Karpas-422 (cell line): Measurements from ENCODE around the gene MYLIP. TPM values are rescaled to one million over a fixed set of nuclear protein-coding genes. Genes with fewer than 3 reads are reported as not detected.

Source experiments
- DNase-seq: peaks from one replicate; pipeline ENCODE4 v3.0.0-alpha.2; 2015
- H2AFZ ChIP-seq: fragments of 200-600 bp; sonication (generic); 2 replicates; pipeline ENCODE4 v1.6.1; 2014; ENCODE audit warnings: antibody characterized with exemption, low read length, mixed read lengths
- H3K27ac ChIP-seq: fragments of 200-600 bp; sonication (generic); 2 replicates; pipeline ENCODE4 v1.5.1; 2014; ENCODE audit warnings: mild to moderate bottlenecking, low read length, moderate library complexity
- H3K27me3 ChIP-seq: fragments of 200-600 bp; sonication (generic); 2 replicates; pipeline ENCODE4 v1.6.1; 2014; ENCODE audit warnings: low read length, mixed read lengths
- H3K36me3 ChIP-seq: fragments of 200-600 bp; sonication (generic); 2 replicates; pipeline ENCODE4 v1.6.1; 2014; ENCODE audit warnings: low read length, mixed read lengths; ENCODE audit not compliant: insufficient read depth
- H3K4me1 ChIP-seq: fragments of 200-600 bp; sonication (generic); 2 replicates; pipeline ENCODE4 v1.6.1; 2014; ENCODE audit warnings: mild to moderate bottlenecking, low read length, mixed read lengths
- H3K4me2 ChIP-seq: fragments of 200-600 bp; sonication (generic); 2 replicates; pipeline ENCODE4 v1.6.1; 2014; ENCODE audit warnings: low read length, low read depth, mild to moderate bottlenecking; ENCODE audit not compliant: poor library complexity, severe bottlenecking
- H3K4me3 ChIP-seq: fragments of 200-600 bp; sonication (generic); 2 replicates; pipeline ENCODE4 v1.5.1; 2014; ENCODE audit warnings: mild to moderate bottlenecking, antibody characterized with exemption, low read length, mixed read lengths
- H3K79me2 ChIP-seq: fragments of 200-600 bp; sonication (generic); 2 replicates; pipeline ENCODE4 v1.6.1; 2014; ENCODE audit warnings: mild to moderate bottlenecking, low read length, mixed read lengths
- H3K9ac ChIP-seq: fragments of 200-600 bp; sonication (generic); 2 replicates; pipeline ENCODE4 v1.6.0; 2014; ENCODE audit warnings: low read length
- H3K9me2 ChIP-seq: fragments of 200-600 bp; sonication (generic), shearing (Covaris generic); replicated peaks from 2 replicates; pipeline ENCODE4 v1.6.0; 2014; ENCODE audit warnings: mild to moderate bottlenecking, low read length, moderate library complexity; ENCODE audit not compliant: insufficient read depth
- H3K9me3 ChIP-seq: fragments of 300-700, 200-600 bp; sonication (generic); 2 replicates; pipeline ENCODE4 v1.6.1; 2014; ENCODE audit warnings: low read length, mixed read lengths
- H4K20me1 ChIP-seq: fragments of 200-600 bp; sonication (generic); 2 replicates; pipeline ENCODE4 v1.6.1; 2014; ENCODE audit warnings: mild to moderate bottlenecking, antibody characterized with exemption, low read length, low read depth; ENCODE audit not compliant: insufficient read depth
- total RNA-seq: library from RNA; depleted of rRNA; stranded (reverse); fragments of >200 nt; shearing (Covaris generic); gene quantifications from 2 replicates; pipeline ENCODE4 v1.2.3, GENCODE V29; 2014; ENCODE audit warnings: low replicate concordance

MYLIP gene
- total RNA-seq, 1 experiment from 2014 or later: 71.0 TPM

- no peaks in the 10 kb centered on the region for H3K4me1 ChIP-seq
- H3K4me2 ChIP-seq: no peak overlapping the region
- no peak overlapping the region for H3K27ac ChIP-seq
- H3K36me3 ChIP-seq: no peaks in the 10 kb centered on the region
- no peaks in the 10 kb centered on the region for H3K79me2 ChIP-seq
- no peaks in the 10 kb centered on the region for H3K9me3 ChIP-seq
- H3K4me3 ChIP-seq: no peak overlapping the region
- DNase-seq: no peak
- no peak overlapping the region for H2AFZ ChIP-seq
- no peak overlapping the region for H3K9ac ChIP-seq
- H3K9me2 ChIP-seq: no peaks in the 10 kb centered on the region
- no peaks in the 10 kb centered on the region for H3K27me3 ChIP-seq
- H4K20me1 ChIP-seq: no peaks in the 10 kb centered on the region
Observed at GRCh38 chr6:16180696-16181438, 52.0 kb downstream of the MYLIP start.

GRCh38 chr6:16181439-16182297 is 52.8 kb downstream of the MYLIP start:
- Histone ChIP-seq H3K4me3 (no peak overlapping the region), H3K9me3 (no peaks in the 10 kb centered on the region), H3K4me2 (no peak overlapping the region), H3K36me3 (no peaks in the 10 kb centered on the region), H2AFZ (no peak overlapping the region), H3K27me3 (no peaks in the 10 kb centered on the region), H3K9me2 (no peaks in the 10 kb centered on the region), H3K79me2 (no peaks in the 10 kb centered on the region), H3K4me1 (no peaks in the 10 kb centered on the region), H4K20me1 (no peaks in the 10 kb centered on the region), H3K27ac (no peak overlapping the region), H3K9ac (no peak overlapping the region)
- DNase-seq: no peak

GRCh38 chr6:16183187-16183664 is 54.3 kb downstream of the MYLIP start:
- H3K4me2 ChIP-seq: no peak overlapping the region
- H3K9ac ChIP-seq: no peak overlapping the region
- H2AFZ ChIP-seq: no peak overlapping the region

DNA sequence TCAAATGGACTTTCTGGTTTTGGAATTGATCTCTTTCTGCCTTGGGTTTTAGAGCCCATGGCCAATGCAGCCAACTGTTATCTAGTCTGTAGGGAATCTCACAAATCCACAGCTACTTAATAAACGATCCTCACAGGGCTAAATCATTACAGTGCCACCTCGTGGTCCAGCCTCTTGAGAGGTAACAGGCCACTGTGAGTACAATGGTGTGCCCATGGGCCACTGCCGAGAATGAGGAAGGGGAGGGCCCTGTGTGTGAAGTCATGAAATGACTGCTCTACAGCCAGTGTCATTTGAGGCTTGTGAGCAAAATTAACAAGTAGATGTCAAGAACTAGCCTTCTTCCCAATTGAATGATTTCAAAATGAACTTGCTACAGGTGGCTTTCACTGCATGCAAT is 55.2 kb downstream of the MYLIP start:
- Histone ChIP-seq H3K9me2 (no peaks in the 10 kb centered on the region), H3K4me3 (no peak overlapping the region), H3K9me3 (no peaks in the 10 kb centered on the region), H3K4me2 (no peak overlapping the region), H3K79me2 (no peaks in the 10 kb centered on the region), H3K36me3 (no peaks in the 10 kb centered on the region), H3K9ac (no peak overlapping the region), H3K4me1 (no peaks in the 10 kb centered on the region), H3K27ac (no peak overlapping the region), H3K27me3 (no peaks in the 10 kb centered on the region), H2AFZ (no peak overlapping the region), H4K20me1 (no peaks in the 10 kb centered on the region)
- DNase-seq: peak; percentile 67

More at GRCh38 chr6:16183187-16183664, 54.3 kb downstream of the MYLIP start:
- Histone ChIP-seq H3K27me3 (no peaks in the 10 kb centered on the region), H3K9me3 (no peaks in the 10 kb centered on the region), H3K79me2 (no peaks in the 10 kb centered on the region), H3K4me1 (no peaks in the 10 kb centered on the region), H3K36me3 (no peaks in the 10 kb centered on the region), H3K9me2 (no peaks in the 10 kb centered on the region), H3K4me3 (no peak overlapping the region), H4K20me1 (no peaks in the 10 kb centered on the region), H3K27ac (no peak overlapping the region)
- DNase-seq: peak; percentile 77

DNA sequence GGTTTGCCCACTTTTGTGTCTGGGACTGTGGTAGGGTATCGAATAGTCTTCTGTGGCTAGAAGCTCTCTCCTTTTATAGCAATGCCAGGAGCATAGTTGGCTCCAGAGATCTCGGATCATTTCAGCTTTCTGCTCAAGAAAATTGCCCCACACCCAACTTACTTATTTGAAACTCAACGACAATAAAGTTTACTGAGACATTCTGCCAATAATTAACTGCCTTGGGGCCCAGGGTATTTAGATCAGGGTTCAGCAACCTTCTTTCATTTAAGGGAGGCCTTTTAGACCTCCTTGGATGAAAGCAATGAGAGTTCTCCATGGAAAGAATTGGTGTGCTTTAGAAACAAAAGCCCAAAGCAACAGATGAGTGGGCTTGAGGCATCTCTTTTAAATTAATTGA is 55.7 kb downstream of the MYLIP start:
- H3K27ac ChIP-seq: no peak overlapping the region
- H3K9me3 ChIP-seq: no peaks in the 10 kb centered on the region
- no peaks in the 10 kb centered on the region for H3K79me2 ChIP-seq
- no peaks in the 10 kb centered on the region for H3K36me3 ChIP-seq
- DNase-seq: no peak
- H3K27me3 ChIP-seq: no peaks in the 10 kb centered on the region
- H3K9me2 ChIP-seq: no peaks in the 10 kb centered on the region
- H3K4me3 ChIP-seq: no peak overlapping the region
- no peaks in the 10 kb centered on the region for H3K4me1 ChIP-seq
- no peak overlapping the region for H3K4me2 ChIP-seq
- no peak overlapping the region for H3K9ac ChIP-seq
- H4K20me1 ChIP-seq: no peaks in the 10 kb centered on the region
- H2AFZ ChIP-seq: no peak overlapping the region

DNA sequence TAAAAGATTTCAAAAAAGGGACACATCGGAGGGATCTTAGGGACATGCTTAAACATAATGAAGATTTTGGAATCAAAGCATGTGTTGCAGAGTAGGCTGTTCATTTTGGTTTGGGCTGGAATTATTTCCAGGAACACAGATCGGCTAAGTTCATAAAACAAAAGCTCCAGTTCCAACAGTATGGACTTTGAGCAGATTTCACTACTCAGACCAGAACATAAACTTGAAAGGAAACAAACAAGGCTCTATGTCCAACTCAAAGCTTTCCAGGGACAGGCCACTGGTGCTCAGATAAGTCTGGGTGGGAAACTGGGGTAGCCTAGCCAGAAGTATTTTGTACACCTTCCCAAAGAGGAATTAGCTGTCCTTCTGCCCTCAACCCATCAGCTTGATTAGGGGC is 58.3 kb downstream of the MYLIP start:
- H3K36me3 ChIP-seq: no peaks in the 10 kb centered on the region
- no peak overlapping the region for H3K9ac ChIP-seq
- no peaks in the 10 kb centered on the region for H3K4me1 ChIP-seq
- no peak overlapping the region for H2AFZ ChIP-seq
- H3K79me2 ChIP-seq: no peaks in the 10 kb centered on the region
- H3K9me3 ChIP-seq: no peaks in the 10 kb centered on the region
- no peaks in the 10 kb centered on the region for H4K20me1 ChIP-seq
- no peak overlapping the region for H3K4me3 ChIP-seq
- H3K4me2 ChIP-seq: no peak overlapping the region
- H3K27ac ChIP-seq: no peak overlapping the region
- H3K27me3 ChIP-seq: no peaks in the 10 kb centered on the region
- no peak for DNase-seq
- no peaks in the 10 kb centered on the region for H3K9me2 ChIP-seq

DNA sequence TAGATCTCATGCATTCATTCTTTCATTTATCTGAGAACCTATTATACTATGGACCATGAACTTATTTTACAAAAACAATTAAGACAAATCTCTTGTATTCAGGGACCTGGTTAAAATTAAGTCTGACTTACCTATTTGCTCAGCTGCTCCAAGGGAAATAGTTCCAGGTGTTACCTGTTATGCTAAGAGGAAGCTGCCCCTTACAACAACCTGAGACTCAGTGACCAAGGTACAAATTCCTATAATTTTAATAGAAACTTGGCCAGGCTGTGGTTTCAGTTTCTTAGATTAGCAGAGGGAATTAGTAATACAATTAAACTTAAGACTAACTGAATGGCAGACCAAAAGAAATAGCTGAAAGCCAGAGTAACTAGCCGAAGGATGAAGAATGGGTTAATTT is 61.3 kb downstream of the MYLIP start:
- Histone ChIP-seq H3K27ac (no peak overlapping the region), H3K27me3 (no peaks in the 10 kb centered on the region), H3K4me1 (peaks cover 4% of the 10 kb centered on the region; the same call in 1 of the 2 replicates), H3K9me3 (no peaks in the 10 kb centered on the region), H3K36me3 (no peaks in the 10 kb centered on the region), H4K20me1 (no peaks in the 10 kb centered on the region), H3K4me3 (no peak overlapping the region), H3K9me2 (no peaks in the 10 kb centered on the region), H3K79me2 (no peaks in the 10 kb centered on the region), H2AFZ (no peak overlapping the region), H3K4me2 (no peak overlapping the region), H3K9ac (no peak overlapping the region)
- DNase-seq: no peak

- Histone ChIP-seq H2AFZ (no peak overlapping the region), H3K9me3 (no peaks in the 10 kb centered on the region), H3K36me3 (no peaks in the 10 kb centered on the region), H3K4me3 (no peak overlapping the region), H3K9me2 (no peaks in the 10 kb centered on the region), H3K27ac (no peak overlapping the region), H4K20me1 (no peaks in the 10 kb centered on the region), H3K27me3 (no peaks in the 10 kb centered on the region), H3K9ac (no peak overlapping the region), H3K4me2 (no peak overlapping the region), H3K79me2 (no peaks in the 10 kb centered on the region), H3K4me1 (peaks cover 13% of the 10 kb centered on the region)
- DNase-seq: no peak
Observed at GRCh38 chr6:16196260-16196983, 67.5 kb downstream of the MYLIP start.
